GM12878 (cell line): ENCODE measurements around the gene GIMAP2.

Source experiments
- POLR2AphosphoS5 ChIP-seq: IDR thresholded peaks from 2 replicates; pipeline ENCODE4 v1.6.1; 2011; ENCODE audit warnings: mild to moderate bottlenecking, low read length, inconsistent platforms
- ZNF274 ChIP-seq: IDR thresholded peaks from one replicate; pipeline ENCODE4 v1.8.0; 2011; ENCODE audit not compliant: insufficient read length, insufficient read depth
- TF ChIP-seq, protein P1 (sequence below), 3 experiments: IDR thresholded peaks in 2 of 3; conservative IDR thresholded peaks in 1 of 3; 2 replicates each; pipeline ENCODE4 v1.5.1; 2011; ENCODE audit warnings: low read depth in 3 of 3, low read length in 3 of 3, mild to moderate bottlenecking in 3 of 3, control low read depth in 2 of 3, moderate library complexity in 2 of 3, inconsistent platforms in 1 of 3, mixed read lengths in 1 of 3; ENCODE audit not compliant: control insufficient read depth in 2 of 3, insufficient read depth in 1 of 3; ENCODE audit errors: extremely low read depth in 1 of 3

DNA sequence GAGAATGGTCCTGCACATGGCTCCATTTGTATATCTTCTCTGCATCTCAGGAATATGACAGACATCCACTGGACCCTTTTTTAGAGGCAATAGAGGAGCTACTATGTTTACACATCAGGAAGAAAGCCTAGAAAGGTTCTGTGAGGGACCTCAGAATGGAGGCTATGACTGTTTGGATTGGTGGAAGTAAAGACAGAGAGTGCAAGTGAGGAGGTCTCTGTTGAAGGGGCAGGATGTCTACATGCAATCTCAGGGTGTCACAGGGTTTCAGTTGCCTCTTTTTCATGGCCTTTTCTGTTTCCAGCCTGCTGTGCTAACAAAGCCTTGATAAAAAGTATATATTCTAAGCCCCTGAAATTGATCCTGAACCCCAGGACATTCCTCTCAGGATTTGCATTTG is 43.7 kb upstream of the GIMAP2 start:
- TF ChIP-seq, protein P1, sequence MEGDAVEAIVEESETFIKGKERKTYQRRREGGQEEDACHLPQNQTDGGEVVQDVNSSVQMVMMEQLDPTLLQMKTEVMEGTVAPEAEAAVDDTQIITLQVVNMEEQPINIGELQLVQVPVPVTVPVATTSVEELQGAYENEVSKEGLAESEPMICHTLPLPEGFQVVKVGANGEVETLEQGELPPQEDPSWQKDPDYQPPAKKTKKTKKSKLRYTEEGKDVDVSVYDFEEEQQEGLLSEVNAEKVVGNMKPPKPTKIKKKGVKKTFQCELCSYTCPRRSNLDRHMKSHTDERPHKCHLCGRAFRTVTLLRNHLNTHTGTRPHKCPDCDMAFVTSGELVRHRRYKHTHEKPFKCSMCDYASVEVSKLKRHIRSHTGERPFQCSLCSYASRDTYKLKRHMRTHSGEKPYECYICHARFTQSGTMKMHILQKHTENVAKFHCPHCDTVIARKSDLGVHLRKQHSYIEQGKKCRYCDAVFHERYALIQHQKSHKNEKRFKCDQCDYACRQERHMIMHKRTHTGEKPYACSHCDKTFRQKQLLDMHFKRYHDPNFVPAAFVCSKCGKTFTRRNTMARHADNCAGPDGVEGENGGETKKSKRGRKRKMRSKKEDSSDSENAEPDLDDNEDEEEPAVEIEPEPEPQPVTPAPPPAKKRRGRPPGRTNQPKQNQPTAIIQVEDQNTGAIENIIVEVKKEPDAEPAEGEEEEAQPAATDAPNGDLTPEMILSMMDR (IDR thresholded peaks at IDR 0.05 in 2 of 3, conservative IDR thresholded peaks at IDR 0.05 in 1 of 3; ENCODE audit: control insufficient read depth in 2 of 3, extremely low read depth in 1 of 3, insufficient read depth in 1 of 3, low read depth in 3 of 3, low read length in 3 of 3), result no peak
- TF ChIP-seq ZNF274 (no peak), POLR2AphosphoS5 (no peak)
